Measurements from ENCODE around the gene BAHCC1. TPM values are rescaled to one million over a fixed set of nuclear protein-coding genes. Genes with fewer than 3 reads are reported as not detected.

The BAHCC1 gene
- total RNA-seq, 2 experiments from 2014 or later: 0.23 to 0.64 TPM

DNA sequence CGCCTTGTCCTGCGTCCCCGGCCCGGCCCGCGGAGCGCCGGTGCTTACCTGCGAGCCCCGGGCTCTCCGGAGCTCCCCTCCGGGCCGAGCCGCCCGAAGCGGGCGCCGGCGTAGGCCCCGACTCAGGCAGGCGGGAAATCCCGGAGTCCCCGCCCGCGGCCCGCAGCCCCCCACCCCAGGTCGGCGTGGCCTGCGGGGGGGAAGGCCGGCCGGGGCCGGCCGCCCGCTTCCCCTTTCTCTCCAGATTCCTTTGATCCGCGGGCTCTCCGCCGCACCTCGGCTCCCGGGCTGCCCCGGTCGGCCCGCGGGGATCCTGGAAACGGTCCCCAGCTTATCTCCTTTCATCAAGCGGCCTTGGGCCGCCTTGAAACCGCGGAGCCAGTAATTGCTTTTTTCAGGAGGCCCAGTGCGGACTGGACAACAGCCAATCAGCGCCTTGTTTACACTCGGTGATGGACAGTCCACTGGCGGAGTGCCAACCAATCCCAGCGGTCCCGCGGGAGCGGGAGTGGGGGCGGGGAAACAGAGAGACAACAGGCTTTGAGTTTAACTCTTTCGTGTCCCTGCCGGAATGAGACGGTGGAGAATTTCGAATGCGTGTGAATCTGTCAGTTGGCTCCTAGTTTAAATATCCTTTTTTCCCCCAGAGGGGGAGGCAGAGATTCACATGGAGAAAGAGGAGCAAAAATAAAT is 1.4 kb upstream of the BAHCC1 start:
- Mint-ChIP-seq H3K27ac (peak overlapping the region; percentile 75), H3K4me1 (peaks cover 19% of the 10 kb centered on the region), H3K36me3 (peaks cover 10% of the 10 kb centered on the region), H3K4me3 (peak overlapping the region; percentile 26), H3K27me3 (peaks cover 65% of the 10 kb centered on the region), H3K9me3 (ENCODE audit: low read depth) (no peaks in the 10 kb centered on the region)
- no peak for ATAC-seq
- CTCF ChIA-PET: no interaction called here
- DNase-seq: peak; percentile 70

GRCh38 chr17:81394377-81394920 is 808 bp upstream of the BAHCC1 start:
- CTCF ChIA-PET: interaction anchor here (1.3 kb wide), 1 partner anchor 90 kb away, joined by 5 read pairs; no protein-coding TSS in a partner anchor
- ATAC-seq: no peak
- Mint-ChIP-seq H3K27ac (peak overlapping the region; percentile 75), H3K9me3 (ENCODE audit: low read depth) (no peaks in the 10 kb centered on the region), H3K4me3 (peak overlapping the region; percentile 46), H3K4me1 (peaks cover 22% of the 10 kb centered on the region), H3K36me3 (peaks cover 11% of the 10 kb centered on the region), H3K27me3 (peaks cover 65% of the 10 kb centered on the region)
- DNase-seq: no peak

GRCh38 chr17:81395600-81396277 is 482 bp downstream of the BAHCC1 start:
- Mint-ChIP-seq H3K27me3 (peaks cover 61% of the 10 kb centered on the region), H3K4me3 (peak overlapping the region; percentile 46), H3K9me3 (ENCODE audit: low read depth) (no peaks in the 10 kb centered on the region), H3K4me1 (peaks cover 25% of the 10 kb centered on the region), H3K27ac (peak overlapping the region; percentile 80), H3K36me3 (peaks cover 11% of the 10 kb centered on the region)
- ATAC-seq: no peak
- CTCF ChIA-PET: interaction anchor here (1.3 to 2.5 kb wide), 2 partner anchors 88 to 89 kb away, joined by 5 to 16 read pairs; no protein-coding TSS in a partner anchor
- no peak for DNase-seq

- Mint-ChIP-seq H3K4me1 (peaks cover 25% of the 10 kb centered on the region), H3K27me3 (peaks cover 62% of the 10 kb centered on the region), H3K4me3 (no peak overlapping the region), H3K36me3 (peaks cover 11% of the 10 kb centered on the region), H3K27ac (no peak overlapping the region), H3K9me3 (ENCODE audit: low read depth) (no peaks in the 10 kb centered on the region)
- no peak for DNase-seq
- no peak for ATAC-seq
- CTCF ChIA-PET: interaction anchor here (1.0 to 2.5 kb wide), 2 partner anchors 9 to 87 kb away, joined by 3 to 16 read pairs; no protein-coding TSS in a partner anchor
Measured at GRCh38 chr17:81396278-81396721, 1.0 kb downstream of the BAHCC1 start.

GRCh38 chr17:81396722-81397313 is 1.6 kb downstream of the BAHCC1 start:
- DNase-seq (no peak), ATAC-seq (no peak)
- H3K27ac Mint-ChIP-seq: no peak overlapping the region
- no peak overlapping the region for H3K4me3 Mint-ChIP-seq
- H3K27me3 Mint-ChIP-seq: peaks cover 62% of the 10 kb centered on the region
- CTCF ChIA-PET: interaction anchor here (1.0 to 2.5 kb wide), 2 partner anchors 10 to 87 kb away, joined by 3 to 16 read pairs; no protein-coding TSS in a partner anchor
- peaks cover 25% of the 10 kb centered on the region for H3K4me1 Mint-ChIP-seq
- peaks cover 11% of the 10 kb centered on the region for H3K36me3 Mint-ChIP-seq
- no peaks in the 10 kb centered on the region for H3K9me3 Mint-ChIP-seq (ENCODE audit: low read depth)

DNA sequence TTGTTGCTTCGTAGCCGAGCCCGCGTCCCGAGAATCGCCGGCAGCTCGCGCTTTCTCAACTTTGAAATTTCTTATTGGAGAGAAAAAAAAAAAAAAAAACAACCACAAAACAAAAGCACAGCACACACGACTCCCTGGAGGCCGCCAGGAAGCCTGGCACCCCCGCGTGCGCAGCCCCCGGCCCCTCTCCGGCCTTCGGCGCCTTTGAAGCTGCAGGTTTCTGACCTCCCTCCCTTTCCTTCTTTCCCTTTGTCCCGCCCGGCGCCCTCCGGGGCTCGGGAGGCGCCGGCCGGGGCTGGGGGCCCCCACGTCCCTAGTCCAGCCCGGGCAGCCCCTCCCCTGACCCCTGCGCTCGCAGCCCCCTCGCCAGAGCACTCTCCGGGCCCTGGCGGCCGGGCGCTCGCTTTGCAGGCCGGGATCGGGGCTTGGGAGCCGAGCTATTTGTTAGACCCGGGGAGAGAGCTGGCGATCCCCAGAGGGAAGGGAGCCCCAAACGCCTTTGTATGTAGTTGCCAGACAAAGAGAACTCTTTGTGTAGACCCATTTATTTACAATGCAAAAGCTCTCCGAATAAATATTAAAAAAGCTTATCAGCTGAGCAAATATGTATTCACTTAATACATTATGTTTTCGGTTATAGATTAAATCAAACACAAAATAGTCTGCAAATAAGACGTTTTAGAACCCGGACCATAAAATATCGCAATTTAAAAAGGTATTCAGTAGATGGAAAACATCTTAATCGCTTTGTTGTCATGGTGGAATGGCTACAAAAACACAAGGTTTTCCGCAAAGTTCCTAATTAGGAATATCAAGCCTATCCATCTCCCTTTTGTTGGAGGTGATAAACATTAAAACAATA is 2.3 kb downstream of the BAHCC1 start:
- Mint-ChIP-seq H3K27me3 (peaks cover 62% of the 10 kb centered on the region), H3K9me3 (ENCODE audit: low read depth) (no peaks in the 10 kb centered on the region), H3K4me1 (peaks cover 25% of the 10 kb centered on the region), H3K36me3 (peaks cover 11% of the 10 kb centered on the region), H3K4me3 (peak overlapping the region; percentile 5), H3K27ac (peak overlapping the region; percentile 47)
- DNase-seq: no peak
- ATAC-seq: no peak
- CTCF ChIA-PET: interaction anchor here (1.0 to 2.5 kb wide), 2 partner anchors 11 to 86 kb away, joined by 3 to 16 read pairs; no protein-coding TSS in a partner anchor

- CTCF ChIA-PET: interaction anchor here (0.9 to 2.5 kb wide), 3 partner anchors 57 to 85 kb away, joined by 3 to 16 read pairs (median 3); no protein-coding TSS in a partner anchor
- peak overlapping the region; percentile 47 for H3K27ac Mint-ChIP-seq
- no peak for ATAC-seq
- no peak for DNase-seq
- H3K36me3 Mint-ChIP-seq: peaks cover 11% of the 10 kb centered on the region
- peaks cover 25% of the 10 kb centered on the region for H3K4me1 Mint-ChIP-seq
- peak overlapping the region; percentile 5 for H3K4me3 Mint-ChIP-seq
- no peaks in the 10 kb centered on the region for H3K9me3 Mint-ChIP-seq (ENCODE audit: low read depth)
- peaks cover 67% of the 10 kb centered on the region for H3K27me3 Mint-ChIP-seq
Measured at GRCh38 chr17:81398176-81398831, 3.0 kb downstream of the BAHCC1 start.

DNA sequence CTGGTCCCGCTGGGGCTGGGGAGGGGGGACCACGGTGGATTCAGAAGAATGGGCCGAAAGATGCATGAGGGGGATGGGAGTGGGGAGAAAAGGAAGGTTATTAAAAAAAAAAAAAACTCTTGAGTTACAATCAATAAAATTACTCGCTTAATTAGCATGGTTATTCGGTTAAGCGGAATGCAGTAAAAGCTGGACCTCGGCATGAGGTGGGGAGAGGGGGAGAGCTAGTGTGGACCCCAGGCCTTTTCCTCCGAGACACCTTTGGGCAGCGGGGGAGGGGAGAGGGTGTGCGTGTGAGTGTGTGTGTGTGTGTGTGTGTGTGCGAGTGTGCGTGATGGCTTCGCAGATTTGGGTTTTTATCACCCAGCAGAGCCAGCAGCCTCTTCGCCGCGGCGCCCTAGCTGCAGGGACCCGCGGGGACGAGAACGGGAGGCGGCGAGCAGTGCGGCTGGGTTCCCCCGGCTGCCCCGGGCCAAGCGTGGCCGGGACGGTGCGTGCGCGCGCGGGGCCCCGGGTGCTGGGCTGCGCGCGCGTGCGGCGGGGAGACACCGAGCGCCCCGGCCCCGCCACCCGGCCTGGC is 3.7 kb downstream of the BAHCC1 start:
- Mint-ChIP-seq H3K9me3 (ENCODE audit: low read depth) (no peaks in the 10 kb centered on the region), H3K4me3 (peak overlapping the region; percentile 64), H3K36me3 (peaks cover 11% of the 10 kb centered on the region), H3K4me1 (peaks cover 24% of the 10 kb centered on the region), H3K27me3 (peaks cover 70% of the 10 kb centered on the region), H3K27ac (peak overlapping the region; percentile 83)
- DNase-seq (no peak), ATAC-seq (no peak)
- CTCF ChIA-PET: interaction anchor here (0.9 to 1.3 kb wide), 2 partner anchors 58 to 85 kb away, joined by 3 read pairs; no protein-coding TSS in a partner anchor

GRCh38 chr17:81399481-81400153 is 4.4 kb downstream of the BAHCC1 start:
- Mint-ChIP-seq H3K36me3 (peaks cover 5% of the 10 kb centered on the region), H3K27me3 (peaks cover 70% of the 10 kb centered on the region), H3K9me3 (ENCODE audit: low read depth) (no peaks in the 10 kb centered on the region), H3K4me1 (peaks cover 18% of the 10 kb centered on the region), H3K27ac (no peak overlapping the region), H3K4me3 (peak overlapping the region; percentile 59)
- CTCF ChIA-PET: interaction anchor here (1.3 kb wide), 1 partner anchor 84 kb away, joined by 3 read pairs; no protein-coding TSS in a partner anchor
- DNase-seq: no peak
- ATAC-seq: peak; percentile 39

DNA sequence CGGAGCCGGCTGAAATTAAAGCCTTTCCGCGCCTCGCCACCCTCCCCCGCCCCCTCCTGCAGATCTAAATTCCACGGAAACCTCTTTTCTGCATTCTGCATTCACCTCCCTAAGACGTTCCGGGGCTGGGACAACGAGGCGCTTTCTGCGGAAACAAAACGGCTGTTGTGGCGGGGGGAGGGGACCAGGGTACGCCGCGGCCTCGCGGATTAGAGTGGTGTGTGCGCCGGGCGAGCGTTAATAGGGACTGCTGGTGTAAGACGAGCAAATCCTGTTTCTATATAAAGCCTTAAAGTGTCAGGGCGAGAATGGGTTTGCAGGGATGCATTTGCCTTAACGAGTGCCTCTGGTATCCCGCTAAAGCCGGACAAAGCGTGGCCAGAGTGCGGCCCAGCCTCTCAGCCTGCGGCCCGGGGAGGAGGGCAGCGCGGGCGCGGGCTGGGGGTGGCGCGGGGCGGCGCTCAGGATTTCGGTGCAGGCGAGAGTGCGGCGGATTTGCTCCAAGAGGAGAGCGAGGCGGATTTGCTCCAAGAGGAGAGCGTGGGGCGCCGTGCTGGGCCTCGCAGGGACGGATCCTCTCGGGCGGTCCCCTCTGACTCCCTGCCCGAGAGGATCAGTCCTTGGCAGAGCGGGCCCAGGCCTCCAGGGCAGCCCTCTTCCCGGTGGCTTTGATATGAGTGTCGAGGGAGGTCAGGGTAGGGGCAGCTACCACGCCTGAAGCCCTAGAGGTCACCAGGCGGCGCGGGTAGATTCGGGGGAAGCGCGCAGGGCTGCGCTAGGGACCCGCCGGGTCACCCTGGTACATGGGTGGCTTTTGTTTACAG is 5.1 kb downstream of the BAHCC1 start:
- CTCF ChIA-PET: interaction anchor here (1.3 kb wide), 1 partner anchor 30 kb away, joined by 4 read pairs; no protein-coding TSS in a partner anchor

More for the DNA sequence above, 5.1 kb downstream of the BAHCC1 start:
- Mint-ChIP-seq H3K4me3 (peak overlapping the region; percentile 59), H3K4me1 (peaks cover 12% of the 10 kb centered on the region), H3K36me3 (peaks cover 3% of the 10 kb centered on the region), H3K27ac (no peak overlapping the region), H3K27me3 (peaks cover 68% of the 10 kb centered on the region), H3K9me3 (ENCODE audit: low read depth) (no peaks in the 10 kb centered on the region)
- DNase-seq: no peak
- ATAC-seq: peak; percentile 4
